DND-41 (cell line): ENCODE results near the gene ARMC9.
A peak's percentile ranks its signal among the peaks of the same experiment; 100 is the strongest.
"Not testable (repeated sequence)": the region's sequence is repeated elsewhere in the genome, so short reads cannot be mapped to it uniquely, and the experiment has no call there.

Experiments
- ATAC-seq: fragments of 200-7000 bp; cut with Tn5 transposase; 3 replicates; pipeline ENCODE4 v1.9.1; 2021; ENCODE audit warnings: low read depth; ENCODE audit not compliant: insufficient read depth
- DNase-seq: peaks from one replicate; pipeline ENCODE4 v3.0.0-alpha.2; 2020
- H2AFZ ChIP-seq: 2 replicates; pipeline ENCODE4 v1.6.0; 2012; ENCODE audit warnings: low read depth, low read length
- H3K27ac ChIP-seq: 2 replicates; pipeline ENCODE4 v1.5.1; 2012; ENCODE audit warnings: low read length, inconsistent platforms
- H3K27me3 ChIP-seq: fragments of 200-600 bp; sonication (generic); 2 replicates; pipeline ENCODE4 v1.6.0; 2012; ENCODE audit warnings: low read length, mild to moderate bottlenecking, inconsistent platforms; ENCODE audit not compliant: insufficient read depth, poor library complexity
- H3K36me3 ChIP-seq: 2 replicates; pipeline ENCODE4 v1.5.1; 2012; ENCODE audit warnings: low read length, inconsistent platforms; ENCODE audit not compliant: insufficient read depth
- H3K4me1 ChIP-seq: 2 replicates; pipeline ENCODE4 v1.5.1; 2012; ENCODE audit warnings: mild to moderate bottlenecking, low read length; ENCODE audit not compliant: insufficient read depth
- H3K4me2 ChIP-seq: 2 replicates; pipeline ENCODE4 v1.6.0; 2012; ENCODE audit warnings: mild to moderate bottlenecking, moderate library complexity, low read length, inconsistent platforms; ENCODE audit not compliant: insufficient read depth
- H3K4me3 ChIP-seq, 2 experiments: fragments of 200-600 bp in 1 of 2; shearing (Covaris generic) in 1 of 2; 2 replicates each; pipeline ENCODE4 v1.5.1; 2012 to 2016; ENCODE audit warnings: inconsistent platforms in 2 of 2, low read length in 2 of 2, mild to moderate bottlenecking in 2 of 2, low read depth in 1 of 2, moderate library complexity in 1 of 2
- H3K79me2 ChIP-seq: 2 replicates; pipeline ENCODE4 v1.6.0; 2012; ENCODE audit warnings: low read length, inconsistent platforms; ENCODE audit not compliant: insufficient read depth
- H3K9ac ChIP-seq: 2 replicates; pipeline ENCODE4 v1.6.0; 2012; ENCODE audit warnings: low read depth, mild to moderate bottlenecking, inconsistent platforms, low read length, moderate library complexity
- H3K9me3 ChIP-seq: 2 replicates; pipeline ENCODE4 v1.5.1; 2012; ENCODE audit warnings: low read length, moderate library complexity, mild to moderate bottlenecking, inconsistent platforms; ENCODE audit not compliant: insufficient read depth, severe bottlenecking
- H4K20me1 ChIP-seq: 2 replicates; pipeline ENCODE4 v1.6.0; 2012; ENCODE audit warnings: low read length; ENCODE audit not compliant: insufficient read depth
- CTCF ChIP-seq: IDR thresholded peaks from 2 replicates; pipeline ENCODE4 v1.5.1; 2012; ENCODE audit warnings: borderline replicate concordance, low read length, moderate library complexity, mild to moderate bottlenecking; ENCODE audit not compliant: poor library complexity, severe bottlenecking; ENCODE audit errors: extremely low read depth
- EZH2 ChIP-seq: IDR thresholded peaks from 3 replicates; pipeline ENCODE4 v1.6.1; 2012; ENCODE audit warnings: borderline replicate concordance, low read depth, mild to moderate bottlenecking, moderate library complexity, low read length, inconsistent platforms; ENCODE audit not compliant: severe bottlenecking

Gene ARMC9

GRCh38 chr2:231190531-231191197 is 7.8 kb upstream of the ARMC9 start:
- no peaks in the 10 kb centered on the region for H3K27me3 ChIP-seq
- H3K79me2 ChIP-seq, result no peaks in the 10 kb centered on the region
- no peak overlapping the region for H3K9ac ChIP-seq
- no peak overlapping the region for H3K4me3 ChIP-seq
- DNase-seq (no peak), ATAC-seq (no peak)
- no peaks in the 10 kb centered on the region for H3K9me3 ChIP-seq
- no peaks in the 10 kb centered on the region for H3K36me3 ChIP-seq
- H4K20me1 ChIP-seq, result no peaks in the 10 kb centered on the region
- no peak overlapping the region for H2AFZ ChIP-seq
- H3K4me2 ChIP-seq, result no peak overlapping the region
- no peak overlapping the region for H3K27ac ChIP-seq
- TF ChIP-seq EZH2, result no peak
- H3K4me1 ChIP-seq, result no peaks in the 10 kb centered on the region

- H3K9ac ChIP-seq, result no peak overlapping the region
- H3K79me2 ChIP-seq, result no peaks in the 10 kb centered on the region
- H3K36me3 ChIP-seq, result no peaks in the 10 kb centered on the region
- no peaks in the 10 kb centered on the region for H4K20me1 ChIP-seq
- no peak overlapping the region for H2AFZ ChIP-seq
- H3K27ac ChIP-seq, result no peak overlapping the region
- ATAC-seq (no peak), DNase-seq (no peak)
- no peaks in the 10 kb centered on the region for H3K27me3 ChIP-seq
- TF ChIP-seq EZH2 (no peak), CTCF (no peak)
- H3K9me3 ChIP-seq, result no peaks in the 10 kb centered on the region
- H3K4me2 ChIP-seq, result no peak overlapping the region
- no peaks in the 10 kb centered on the region for H3K4me1 ChIP-seq
- H3K4me3 ChIP-seq, result no peak overlapping the region
These were observed 6.2 kb upstream of the ARMC9 start for GRCh38 chr2:231191896-231192872.

DNA sequence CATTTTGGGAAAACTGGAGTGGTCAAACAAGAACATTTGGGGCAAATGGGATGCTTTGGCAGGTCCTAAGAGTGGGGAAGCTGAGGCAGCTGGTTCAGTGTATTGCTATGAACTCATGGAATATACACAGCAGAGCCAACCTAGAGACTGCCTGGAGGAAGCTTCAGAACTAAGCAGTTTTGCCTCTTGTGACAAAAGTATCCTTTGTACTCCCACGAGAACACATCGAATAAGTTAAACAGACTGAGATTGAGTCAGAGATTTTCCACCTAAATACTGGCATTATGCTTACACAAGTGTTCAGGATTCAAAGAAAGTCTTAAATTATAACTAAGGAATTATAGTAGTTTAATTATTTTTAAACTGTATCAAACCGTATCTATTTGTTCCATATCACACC is 5.2 kb upstream of the ARMC9 start:
- ATAC-seq, result no peak
- TF ChIP-seq CTCF (no peak), EZH2 (no peak)
- Histone ChIP-seq H3K4me1 (peaks cover 9% of the 10 kb centered on the region), H3K4me3 (no peak overlapping the region), H4K20me1 (no peaks in the 10 kb centered on the region), H2AFZ (no peak overlapping the region), H3K4me2 (no peak overlapping the region), H3K27me3 (no peaks in the 10 kb centered on the region), H3K9me3 (no peaks in the 10 kb centered on the region), H3K27ac (no peak overlapping the region), H3K9ac (no peak overlapping the region), H3K79me2 (no peaks in the 10 kb centered on the region), H3K36me3 (no peaks in the 10 kb centered on the region; the same call in 1 of the 2 replicates)
- DNase-seq, result no peak

DNA sequence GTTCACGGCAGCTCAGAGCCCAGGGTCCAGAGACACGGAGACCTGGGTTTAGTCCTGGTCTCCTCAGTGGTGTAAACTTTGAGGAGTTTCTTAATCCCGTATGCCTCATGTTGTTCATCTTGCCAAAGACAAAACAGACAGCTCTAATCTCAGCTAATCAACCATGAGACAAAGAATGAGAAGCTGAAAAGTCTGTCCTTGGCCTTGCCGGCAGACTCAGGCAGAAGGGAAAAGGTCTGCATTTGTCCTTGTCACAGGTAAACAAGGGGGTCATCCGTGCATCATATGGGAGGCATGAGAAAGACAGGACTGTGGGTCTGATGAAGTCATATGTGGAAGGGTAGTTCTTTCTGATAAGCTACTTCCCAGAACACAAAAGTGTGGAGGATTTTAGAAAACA is 1.8 kb upstream of the ARMC9 start:
- H3K9me3 ChIP-seq, result no peaks in the 10 kb centered on the region
- no peak overlapping the region for H3K9ac ChIP-seq
- no peak for TF ChIP-seq CTCF
- 0 out of 2 replicates have a peak overlapping the region, but pooled peaks have one; percentile 6 for H2AFZ ChIP-seq
- no peak for DNase-seq
- H4K20me1 ChIP-seq, result no peaks in the 10 kb centered on the region
- H3K4me3 ChIP-seq, result no peak overlapping the region
- H3K79me2 ChIP-seq, result no peaks in the 10 kb centered on the region
- H3K36me3 ChIP-seq, result no peaks in the 10 kb centered on the region; the same call in 1 of the 2 replicates
- no peak overlapping the region for H3K27ac ChIP-seq
- ATAC-seq, result no peak
- H3K27me3 ChIP-seq, result no peaks in the 10 kb centered on the region
- H3K4me1 ChIP-seq, result peaks cover 23% of the 10 kb centered on the region
- H3K4me2 ChIP-seq, result no peak overlapping the region

GRCh38 chr2:231197196-231197595 is 1.2 kb upstream of the ARMC9 start:
- H3K27me3 ChIP-seq, H2AFZ ChIP-seq, H3K79me2 ChIP-seq, H3K36me3 ChIP-seq, H3K27ac ChIP-seq, H3K9ac ChIP-seq, DNase-seq, ATAC-seq, H3K9me3 ChIP-seq, H4K20me1 ChIP-seq, H3K4me3 ChIP-seq: not testable (repeated sequence)
- Histone ChIP-seq H3K4me1 (peaks cover 23% of the 10 kb centered on the region), H3K4me2 (peak overlapping the region; percentile 93; the same call in 1 of the 2 replicates)
